ENCODE measurements around the gene ECT2L.

Gene ECT2L

GRCh38 chr6:138795809-138796603 is at the start of gene ECT2L:
Gene ECT2L (plus strand): TSS chr6:138796087. CDS start chr6:138813275, 17,188 bp downstream.
- ChIA-PET POLR2A (ENCODE audit: low non-redundant PET) (no interaction called here), CTCF (no interaction called here)
- no peak within 1 kb of the TSS for H3K27ac ChIP-seq
- DNase-seq (ENCODE audit: low spot score), result no peak
- TF ChIP-seq CTCF (conservative IDR thresholded peaks at IDR 0.05; ENCODE audit: low read depth), result no peak

- TF ChIP-seq CTCF (conservative IDR thresholded peaks at IDR 0.05; ENCODE audit: low read depth), result no peak
- DNase-seq (ENCODE audit: low spot score), result no peak
- ChIA-PET POLR2A (ENCODE audit: low non-redundant PET) (no interaction called here), CTCF (no interaction called here)
- H3K27ac ChIP-seq, result no peak overlapping the region
Measured at GRCh38 chr6:138752017-138752416, 43.9 kb upstream of the ECT2L start.

- TF ChIP-seq CTCF (conservative IDR thresholded peaks at IDR 0.05; ENCODE audit: low read depth), result no peak
- POLR2A ChIA-PET (ENCODE audit: low non-redundant PET), result no interaction called here
- DNase-seq (ENCODE audit: low spot score), result no peak
- H3K27ac ChIP-seq, result no peak overlapping the region
- CTCF ChIA-PET, result interaction anchor here (0.6 kb wide), 1 partner anchor 819 kb away, joined by 3 read pairs; no protein-coding TSS in a partner anchor
Measured at GRCh38 chr6:138757136-138757535, 38.8 kb upstream of the ECT2L start.

GRCh38 chr6:138765896-138766655 is 29.8 kb upstream of the ECT2L start:
- ChIA-PET CTCF (interaction anchor here (0.6 to 2.8 kb wide), 11 partner anchors 8 to 752 kb away, joined by 3 to 13 read pairs (median 3); no protein-coding TSS in a partner anchor), POLR2A (ENCODE audit: low non-redundant PET) (no interaction called here)
- no peak overlapping the region for H3K27ac ChIP-seq
- DNase-seq (ENCODE audit: low spot score), result peak; percentile 53
- peak; percentile 64 for TF ChIP-seq CTCF (conservative IDR thresholded peaks at IDR 0.05; ENCODE audit: low read depth)

GRCh38 chr6:138769102-138769676 is 26.7 kb upstream of the ECT2L start:
- no peak overlapping the region for H3K27ac ChIP-seq
- no peak for TF ChIP-seq CTCF (conservative IDR thresholded peaks at IDR 0.05; ENCODE audit: low read depth)
- POLR2A ChIA-PET (ENCODE audit: low non-redundant PET), result no interaction called here
- no peak for DNase-seq (ENCODE audit: low spot score)
- CTCF ChIA-PET, result interaction anchor here (0.6 to 1.0 kb wide), 2 partner anchors 83 to 653 kb away, joined by 3 read pairs; no protein-coding TSS in a partner anchor

- ChIA-PET CTCF (no interaction called here), POLR2A (ENCODE audit: low non-redundant PET) (no interaction called here)
- H3K27ac ChIP-seq, result peak overlapping the region; percentile 95
- no peak for TF ChIP-seq CTCF (conservative IDR thresholded peaks at IDR 0.05; ENCODE audit: low read depth)
- peak; percentile 9 for DNase-seq (ENCODE audit: low spot score)
Measured at GRCh38 chr6:138772596-138773176, 23.2 kb upstream of the ECT2L start.

Data from RWPE1 (cell line).